DOHH2 (cell line): Measurements from ENCODE around the gene SLC12A6.

Experiments
- EZH2phosphoT487 ChIP-seq: fragments of 200-600 bp; sonication (generic); IDR thresholded peaks from 2 replicates; pipeline ENCODE4 v1.6.1; 2017; ENCODE audit warnings: borderline replicate concordance, mild to moderate bottlenecking, antibody characterized with exemption, low read length, moderate library complexity, mixed read lengths
- TF ChIP-seq, protein P1 (sequence below): fragments of 200-600 bp; sonication (generic); IDR thresholded peaks from one replicate; pipeline ENCODE4 v1.5.1; 2014; ENCODE audit warnings: antibody characterized with exemption, mild to moderate bottlenecking, low read depth, low read length; ENCODE audit not compliant: poor library complexity, severe bottlenecking

DNA sequence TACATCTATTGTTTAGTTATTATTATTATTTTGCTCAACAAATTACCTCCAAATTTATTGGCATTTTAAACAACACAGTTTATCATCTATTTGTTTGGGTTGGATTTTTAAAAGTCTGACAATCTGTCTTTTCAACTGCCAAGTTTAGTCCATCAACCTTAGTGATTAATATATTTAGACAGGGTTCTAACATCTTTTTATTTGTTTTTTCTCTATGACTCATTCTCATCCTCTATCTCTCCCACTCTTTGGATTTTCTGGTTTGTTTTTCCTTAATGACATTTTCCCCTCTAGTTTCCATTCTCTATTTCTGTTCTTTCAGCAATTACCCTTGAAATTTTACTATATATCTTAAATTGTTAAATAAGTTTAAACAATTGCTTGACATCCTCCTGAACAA is 70.8 kb downstream of the SLC12A6 start:
- TF ChIP-seq EZH2phosphoT487, result no peak
- TF ChIP-seq, protein P1, sequence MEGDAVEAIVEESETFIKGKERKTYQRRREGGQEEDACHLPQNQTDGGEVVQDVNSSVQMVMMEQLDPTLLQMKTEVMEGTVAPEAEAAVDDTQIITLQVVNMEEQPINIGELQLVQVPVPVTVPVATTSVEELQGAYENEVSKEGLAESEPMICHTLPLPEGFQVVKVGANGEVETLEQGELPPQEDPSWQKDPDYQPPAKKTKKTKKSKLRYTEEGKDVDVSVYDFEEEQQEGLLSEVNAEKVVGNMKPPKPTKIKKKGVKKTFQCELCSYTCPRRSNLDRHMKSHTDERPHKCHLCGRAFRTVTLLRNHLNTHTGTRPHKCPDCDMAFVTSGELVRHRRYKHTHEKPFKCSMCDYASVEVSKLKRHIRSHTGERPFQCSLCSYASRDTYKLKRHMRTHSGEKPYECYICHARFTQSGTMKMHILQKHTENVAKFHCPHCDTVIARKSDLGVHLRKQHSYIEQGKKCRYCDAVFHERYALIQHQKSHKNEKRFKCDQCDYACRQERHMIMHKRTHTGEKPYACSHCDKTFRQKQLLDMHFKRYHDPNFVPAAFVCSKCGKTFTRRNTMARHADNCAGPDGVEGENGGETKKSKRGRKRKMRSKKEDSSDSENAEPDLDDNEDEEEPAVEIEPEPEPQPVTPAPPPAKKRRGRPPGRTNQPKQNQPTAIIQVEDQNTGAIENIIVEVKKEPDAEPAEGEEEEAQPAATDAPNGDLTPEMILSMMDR, result no peak
